Smooth muscle cell (in vitro differentiated cells): ENCODE data around the gene TNNT2. TPM values are rescaled to one million over a fixed set of nuclear protein-coding genes. Genes with fewer than 3 reads are reported as not detected.
A peak's percentile ranks its signal among the peaks of the same experiment; 100 is the strongest.

ENCODE experiments used
- DNase-seq: peaks from one replicate; lab custom pipeline; 2025; ENCODE audit not compliant: unreplicated experiment; lab: John Stamatoyannopoulos, UW
- H2AFZ ChIP-seq: fragments of 200-600 bp; sonication (generic); 2 replicates; pipeline ENCODE4 v1.6.0; 2016; ENCODE audit warnings: antibody characterized with exemption, low read depth, mild to moderate bottlenecking
- H3F3A ChIP-seq: fragments of 200-600 bp; sonication (generic); 2 replicates; pipeline ENCODE4 v1.6.0; 2017; ENCODE audit warnings: antibody characterized with exemption, low read depth
- H3K27ac ChIP-seq: fragments of 200-600 bp; sonication (generic); 2 replicates; pipeline ENCODE4 v1.5.1; 2016; ENCODE audit warnings: low read depth, mild to moderate bottlenecking
- H3K27me3 ChIP-seq: fragments of 200-600 bp; sonication (generic); 2 replicates; pipeline ENCODE4 v1.6.1; 2016; ENCODE audit warnings: low read depth, mild to moderate bottlenecking
- H3K36me3 ChIP-seq: fragments of 200-600 bp; sonication (generic); 2 replicates; pipeline ENCODE4 v1.5.1; 2016; ENCODE audit warnings: low read depth
- H3K4me1 ChIP-seq: fragments of 200-600 bp; sonication (generic); 2 replicates; pipeline ENCODE4 v1.5.1; 2016; ENCODE audit warnings: low read depth
- H3K4me2 ChIP-seq: fragments of 200-600 bp; sonication (generic); 2 replicates; pipeline ENCODE4 v1.6.0; 2016; ENCODE audit warnings: mild to moderate bottlenecking
- H3K4me3 ChIP-seq: fragments of 200-600 bp; sonication (generic); 2 replicates; pipeline ENCODE4 v1.5.1; 2016; ENCODE audit warnings: mild to moderate bottlenecking
- H3K79me2 ChIP-seq: fragments of 200-600 bp; sonication (generic); 2 replicates; pipeline ENCODE4 v1.6.0; 2016; ENCODE audit warnings: low read depth, mild to moderate bottlenecking
- H3K9ac ChIP-seq: fragments of 200-600 bp; sonication (generic); 2 replicates; pipeline ENCODE4 v1.6.0; 2016; ENCODE audit warnings: low read depth
- H3K9me3 ChIP-seq: fragments of 200-600 bp; sonication (generic); replicated peaks from 2 replicates; pipeline ENCODE4 v1.5.1; 2016; ENCODE audit warnings: low read depth
- H4K20me1 ChIP-seq: fragments of 200-600 bp; sonication (generic); 2 replicates; pipeline ENCODE4 v1.6.0; 2016; ENCODE audit warnings: low read depth
- WGBS: methylation state at CpG from one replicate; pipeline ENCODE4 v1.1.7; 2016; ENCODE audit warnings: low lambda C conversion rate; 5-methylcytosine and 5-hydroxymethylcytosine counted together
- polyA plus RNA-seq: library from polyadenylated mRNA; unstranded; fragments of >200 nt; fragmentation: Nextera tagmentation; extraction: Ambion mirVana; gene quantifications from 2 replicates; pipeline ENCODE4 v1.2.1, GENCODE V29; 2016
- total RNA-seq: library from RNA; depleted of rRNA; stranded (reverse); fragments of >200 nt; gene quantifications from 2 replicates; pipeline ENCODE4 v1.2.3, GENCODE V29; 2014
- TF ChIP-seq, protein P1 (sequence below): fragments of 200-600 bp; sonication (generic); IDR thresholded peaks from 2 replicates; pipeline ENCODE4 v1.5.1; 2017; ENCODE audit warnings: borderline replicate concordance, mild to moderate bottlenecking, antibody characterized with exemption; ENCODE audit not compliant: insufficient read depth, poor library complexity, severe bottlenecking

The TNNT2 gene
- total and polyA plus RNA-seq, 2 experiments from 2014 or later, result 4.4 to 6.5 TPM

DNA sequence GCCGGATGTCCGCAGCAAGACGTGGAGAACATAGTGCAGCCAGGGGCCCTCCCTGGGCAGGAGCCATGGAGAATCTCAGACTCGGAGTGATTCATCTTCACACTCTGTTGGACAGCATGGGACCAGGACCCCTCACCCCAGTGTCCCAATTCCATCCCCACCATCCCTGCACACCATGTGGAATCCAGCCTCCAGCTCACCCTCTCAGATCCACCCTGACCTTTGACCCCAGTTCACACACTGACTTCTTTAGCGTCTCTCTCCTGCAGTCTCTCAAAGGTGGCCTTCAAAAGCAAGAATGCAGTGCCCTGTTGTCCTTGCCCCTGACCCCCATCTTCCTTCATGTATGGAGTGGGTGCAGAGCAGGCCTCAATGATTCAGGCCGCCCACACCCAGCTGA, 46.2 kb upstream of the TNNT2 start:
- Histone ChIP-seq H3K4me3 (no peak overlapping the region), H4K20me1 (no peaks in the 10 kb centered on the region), H3K36me3 (no peaks in the 10 kb centered on the region), H3K9ac (no peak overlapping the region), H3K4me1 (peaks cover 10% of the 10 kb centered on the region), H3K79me2 (no peaks in the 10 kb centered on the region), H3K9me3 (no peaks in the 10 kb centered on the region), H3F3A (no peaks in the 10 kb centered on the region), H3K27me3 (no peaks in the 10 kb centered on the region), H2AFZ (no peak overlapping the region), H3K27ac (no peak overlapping the region), H3K4me2 (no peak overlapping the region)
- TF ChIP-seq, protein P1, sequence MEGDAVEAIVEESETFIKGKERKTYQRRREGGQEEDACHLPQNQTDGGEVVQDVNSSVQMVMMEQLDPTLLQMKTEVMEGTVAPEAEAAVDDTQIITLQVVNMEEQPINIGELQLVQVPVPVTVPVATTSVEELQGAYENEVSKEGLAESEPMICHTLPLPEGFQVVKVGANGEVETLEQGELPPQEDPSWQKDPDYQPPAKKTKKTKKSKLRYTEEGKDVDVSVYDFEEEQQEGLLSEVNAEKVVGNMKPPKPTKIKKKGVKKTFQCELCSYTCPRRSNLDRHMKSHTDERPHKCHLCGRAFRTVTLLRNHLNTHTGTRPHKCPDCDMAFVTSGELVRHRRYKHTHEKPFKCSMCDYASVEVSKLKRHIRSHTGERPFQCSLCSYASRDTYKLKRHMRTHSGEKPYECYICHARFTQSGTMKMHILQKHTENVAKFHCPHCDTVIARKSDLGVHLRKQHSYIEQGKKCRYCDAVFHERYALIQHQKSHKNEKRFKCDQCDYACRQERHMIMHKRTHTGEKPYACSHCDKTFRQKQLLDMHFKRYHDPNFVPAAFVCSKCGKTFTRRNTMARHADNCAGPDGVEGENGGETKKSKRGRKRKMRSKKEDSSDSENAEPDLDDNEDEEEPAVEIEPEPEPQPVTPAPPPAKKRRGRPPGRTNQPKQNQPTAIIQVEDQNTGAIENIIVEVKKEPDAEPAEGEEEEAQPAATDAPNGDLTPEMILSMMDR, result no peak
- 89% methylated on average over 6 of the region's 6 CpGs for WGBS
- no peak for DNase-seq

DNA sequence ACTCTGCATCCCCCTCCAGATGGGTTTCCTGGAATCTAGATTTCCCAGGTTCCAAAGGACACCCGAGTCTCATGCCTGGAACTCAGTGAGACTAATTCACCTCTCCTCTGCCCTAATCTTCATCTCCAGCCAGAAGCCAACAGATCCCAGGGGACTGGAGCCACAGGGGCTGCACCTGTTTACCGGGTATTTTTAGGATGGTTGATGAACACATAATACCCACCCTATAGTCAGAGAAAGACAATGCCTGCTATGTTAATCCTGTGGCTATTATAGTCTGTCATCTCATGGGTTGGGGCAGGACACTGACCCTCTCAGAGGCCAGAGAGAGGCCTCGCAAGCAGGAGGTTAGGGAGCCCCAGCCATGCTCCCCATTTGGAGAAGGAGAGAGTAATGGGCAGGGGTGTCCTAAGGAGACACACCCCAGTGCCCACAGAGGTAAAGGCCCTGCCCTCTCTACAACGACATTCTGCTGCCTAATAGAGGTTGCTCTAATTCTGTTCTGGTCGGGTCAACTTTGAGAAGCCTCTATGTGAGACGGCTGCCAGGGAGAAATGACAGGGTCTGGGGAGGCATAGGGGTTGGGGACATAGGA, 45.1 kb upstream of the TNNT2 start:
- DNase-seq, result no peak
- no peak overlapping the region for H3K4me2 ChIP-seq
- H4K20me1 ChIP-seq, result no peaks in the 10 kb centered on the region
- H3K4me3 ChIP-seq, result no peak overlapping the region
- H2AFZ ChIP-seq, result no peak overlapping the region
- TF ChIP-seq, protein P1, result no peak
- H3K9ac ChIP-seq, result no peak overlapping the region
- no peaks in the 10 kb centered on the region for H3K79me2 ChIP-seq
- WGBS, result 89% methylated on average over 6 of the region's 6 CpGs
- no peak overlapping the region for H3K27ac ChIP-seq
- no peaks in the 10 kb centered on the region for H3F3A ChIP-seq
- no peaks in the 10 kb centered on the region for H3K9me3 ChIP-seq
- H3K4me1 ChIP-seq, result peaks cover 10% of the 10 kb centered on the region
- H3K27me3 ChIP-seq, result no peaks in the 10 kb centered on the region
- no peaks in the 10 kb centered on the region for H3K36me3 ChIP-seq

DNA sequence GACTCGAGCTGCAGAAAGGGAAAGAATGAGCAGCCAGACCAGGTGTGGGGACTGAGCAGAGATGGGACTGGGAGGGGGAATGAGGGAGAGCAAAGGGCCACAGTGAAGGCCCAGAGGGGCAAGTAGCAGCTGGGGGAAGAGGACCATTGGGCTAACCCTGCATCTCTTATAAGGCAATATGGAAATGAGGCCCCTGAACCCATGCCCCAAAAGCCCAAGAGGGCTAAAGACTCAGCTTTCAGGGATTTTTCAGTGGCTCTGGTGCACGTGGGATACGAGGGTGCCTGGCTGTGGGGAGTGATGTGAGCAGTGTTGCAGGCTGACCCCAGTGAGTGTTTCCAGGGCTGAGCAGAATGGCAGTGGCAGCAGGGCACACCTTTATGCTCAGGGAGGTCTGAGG, 44.5 kb upstream of the TNNT2 start:
- 81% methylated on average over 3 of the region's 3 CpGs for WGBS
- no peak overlapping the region for H3K4me3 ChIP-seq
- peaks cover 10% of the 10 kb centered on the region for H3K4me1 ChIP-seq
- no peaks in the 10 kb centered on the region for H3K36me3 ChIP-seq
- H3K4me2 ChIP-seq, result no peak overlapping the region
- no peak overlapping the region for H3K27ac ChIP-seq
- TF ChIP-seq, protein P1, result no peak
- no peak overlapping the region for H2AFZ ChIP-seq
- H3K9ac ChIP-seq, result no peak overlapping the region
- no peak for DNase-seq
- no peaks in the 10 kb centered on the region for H3K9me3 ChIP-seq
- no peaks in the 10 kb centered on the region for H3K79me2 ChIP-seq
- H3K27me3 ChIP-seq, result no peaks in the 10 kb centered on the region
- no peaks in the 10 kb centered on the region for H3F3A ChIP-seq
- H4K20me1 ChIP-seq, result no peaks in the 10 kb centered on the region

DNA sequence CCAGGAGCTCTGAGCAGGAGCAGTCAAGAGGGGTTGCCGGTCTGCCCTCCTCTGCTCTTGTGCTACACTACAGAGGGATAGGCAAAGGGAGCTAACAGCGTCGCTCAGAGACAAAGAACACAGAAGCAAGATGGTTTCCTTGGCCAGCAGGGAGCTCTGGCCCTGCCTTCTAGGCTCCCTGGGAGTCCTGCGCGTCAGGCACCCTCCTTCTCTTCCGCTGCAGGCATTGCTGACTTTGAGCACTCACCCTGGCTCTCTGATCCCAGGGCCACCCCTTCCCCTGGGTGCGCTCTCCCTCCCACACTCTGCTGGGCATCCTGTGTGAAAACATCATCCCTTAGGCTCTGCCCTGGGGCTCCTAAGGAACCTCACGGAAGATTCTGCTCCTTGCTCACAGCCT, 43.6 kb upstream of the TNNT2 start:
- H3K4me2 ChIP-seq, result peak overlapping the region; percentile 63
- no peaks in the 10 kb centered on the region for H4K20me1 ChIP-seq
- H3K79me2 ChIP-seq, result no peaks in the 10 kb centered on the region
- TF ChIP-seq, protein P1, result no peak
- peaks cover 10% of the 10 kb centered on the region for H3K4me1 ChIP-seq
- H3K9me3 ChIP-seq, result no peaks in the 10 kb centered on the region
- H3K4me3 ChIP-seq, result no peak overlapping the region
- peak overlapping the region; percentile 82 for H2AFZ ChIP-seq
- H3K27ac ChIP-seq, result peak overlapping the region; percentile 4
- no peak for DNase-seq
- H3K36me3 ChIP-seq, result no peaks in the 10 kb centered on the region
- no peak overlapping the region for H3K9ac ChIP-seq
- no peaks in the 10 kb centered on the region for H3F3A ChIP-seq
- H3K27me3 ChIP-seq, result no peaks in the 10 kb centered on the region
- WGBS, result 53% methylated on average over 8 of the region's 8 CpGs
